ENCODE results near the gene MUC5AC. TPM values are rescaled to one million over a fixed set of nuclear protein-coding genes. Genes with fewer than 3 reads are reported as not detected.

The MUC5AC gene
- polyA plus RNA-seq, 1 donor from 2014 or later: not detected

DNA sequence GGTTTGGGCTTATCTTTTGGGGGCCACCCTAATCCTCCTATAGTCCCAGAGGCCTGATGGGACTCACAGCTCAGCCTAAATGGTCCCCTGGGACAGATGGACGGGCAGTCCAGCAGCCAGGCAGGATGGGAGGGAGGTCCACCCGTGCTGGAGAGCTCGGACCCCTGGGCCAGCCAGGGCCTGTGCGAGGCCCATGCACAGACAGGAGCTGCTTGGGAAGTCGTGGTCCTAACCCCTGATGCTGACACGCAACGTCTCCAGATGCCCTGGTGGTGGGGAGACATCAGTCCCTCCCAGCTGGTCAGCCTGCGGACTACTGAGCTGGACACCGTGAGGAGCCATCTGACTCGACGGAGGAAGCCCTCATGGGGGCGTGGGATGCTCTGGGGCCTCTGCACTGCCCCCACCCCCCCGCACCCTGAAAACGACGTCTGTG, 31.2 kb upstream of the MUC5AC start:
- Histone ChIP-seq H3K4me3 (ENCODE audit: low read length) (no peak overlapping the region), H3K27ac (ENCODE audit: low read length) (no peak overlapping the region), H4K20me1 (ENCODE audit: insufficient read depth) (no peaks in the 10 kb centered on the region), H3K9me3 (ENCODE audit: low read length) (no peaks in the 10 kb centered on the region), H3K9ac (ENCODE audit: low read length) (no peak overlapping the region), H3F3A (ENCODE audit: insufficient read depth, low read length, poor library complexity, severe bottlenecking) (no peaks in the 10 kb centered on the region), H3K36me3 (ENCODE audit: insufficient read depth, low read length) (no peaks in the 10 kb centered on the region), H3K79me2 (replicated peaks; ENCODE audit: insufficient read depth, low read length) (no peaks in the 10 kb centered on the region), H2AFZ (ENCODE audit: low read depth, low read length) (no peak overlapping the region), H3K27me3 (ENCODE audit: insufficient read depth, low read depth, low read length) (no peaks in the 10 kb centered on the region), H3K9me2 (ENCODE audit: insufficient read depth, low read length) (no peaks in the 10 kb centered on the region), H3K4me2 (ENCODE audit: low read length) (no peak overlapping the region)
- TF ChIP-seq RAD21 (conservative IDR thresholded peaks at IDR 0.05) (no peak), SMC3 (conservative IDR thresholded peaks at IDR 0.05; ENCODE audit: poor library complexity) (no peak), EZH2 (IDR thresholded peaks at IDR 0.05; ENCODE audit: borderline replicate concordance, insufficient read depth, low read length, poor library complexity, severe bottlenecking) (no peak), POLR2AphosphoS5 (IDR thresholded peaks at IDR 0.05) (no peak), EP300 (conservative IDR thresholded peaks at IDR 0.05; ENCODE audit: poor library complexity, severe bottlenecking) (no peak), MXI1 (conservative IDR thresholded peaks at IDR 0.05; ENCODE audit: poor library complexity, severe bottlenecking) (no peak)
- TF ChIP-seq, protein P1, sequence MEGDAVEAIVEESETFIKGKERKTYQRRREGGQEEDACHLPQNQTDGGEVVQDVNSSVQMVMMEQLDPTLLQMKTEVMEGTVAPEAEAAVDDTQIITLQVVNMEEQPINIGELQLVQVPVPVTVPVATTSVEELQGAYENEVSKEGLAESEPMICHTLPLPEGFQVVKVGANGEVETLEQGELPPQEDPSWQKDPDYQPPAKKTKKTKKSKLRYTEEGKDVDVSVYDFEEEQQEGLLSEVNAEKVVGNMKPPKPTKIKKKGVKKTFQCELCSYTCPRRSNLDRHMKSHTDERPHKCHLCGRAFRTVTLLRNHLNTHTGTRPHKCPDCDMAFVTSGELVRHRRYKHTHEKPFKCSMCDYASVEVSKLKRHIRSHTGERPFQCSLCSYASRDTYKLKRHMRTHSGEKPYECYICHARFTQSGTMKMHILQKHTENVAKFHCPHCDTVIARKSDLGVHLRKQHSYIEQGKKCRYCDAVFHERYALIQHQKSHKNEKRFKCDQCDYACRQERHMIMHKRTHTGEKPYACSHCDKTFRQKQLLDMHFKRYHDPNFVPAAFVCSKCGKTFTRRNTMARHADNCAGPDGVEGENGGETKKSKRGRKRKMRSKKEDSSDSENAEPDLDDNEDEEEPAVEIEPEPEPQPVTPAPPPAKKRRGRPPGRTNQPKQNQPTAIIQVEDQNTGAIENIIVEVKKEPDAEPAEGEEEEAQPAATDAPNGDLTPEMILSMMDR (IDR thresholded peaks at IDR 0.05; ENCODE audit: poor library complexity, severe bottlenecking): no peak
- TF ChIP-seq, protein P2, sequence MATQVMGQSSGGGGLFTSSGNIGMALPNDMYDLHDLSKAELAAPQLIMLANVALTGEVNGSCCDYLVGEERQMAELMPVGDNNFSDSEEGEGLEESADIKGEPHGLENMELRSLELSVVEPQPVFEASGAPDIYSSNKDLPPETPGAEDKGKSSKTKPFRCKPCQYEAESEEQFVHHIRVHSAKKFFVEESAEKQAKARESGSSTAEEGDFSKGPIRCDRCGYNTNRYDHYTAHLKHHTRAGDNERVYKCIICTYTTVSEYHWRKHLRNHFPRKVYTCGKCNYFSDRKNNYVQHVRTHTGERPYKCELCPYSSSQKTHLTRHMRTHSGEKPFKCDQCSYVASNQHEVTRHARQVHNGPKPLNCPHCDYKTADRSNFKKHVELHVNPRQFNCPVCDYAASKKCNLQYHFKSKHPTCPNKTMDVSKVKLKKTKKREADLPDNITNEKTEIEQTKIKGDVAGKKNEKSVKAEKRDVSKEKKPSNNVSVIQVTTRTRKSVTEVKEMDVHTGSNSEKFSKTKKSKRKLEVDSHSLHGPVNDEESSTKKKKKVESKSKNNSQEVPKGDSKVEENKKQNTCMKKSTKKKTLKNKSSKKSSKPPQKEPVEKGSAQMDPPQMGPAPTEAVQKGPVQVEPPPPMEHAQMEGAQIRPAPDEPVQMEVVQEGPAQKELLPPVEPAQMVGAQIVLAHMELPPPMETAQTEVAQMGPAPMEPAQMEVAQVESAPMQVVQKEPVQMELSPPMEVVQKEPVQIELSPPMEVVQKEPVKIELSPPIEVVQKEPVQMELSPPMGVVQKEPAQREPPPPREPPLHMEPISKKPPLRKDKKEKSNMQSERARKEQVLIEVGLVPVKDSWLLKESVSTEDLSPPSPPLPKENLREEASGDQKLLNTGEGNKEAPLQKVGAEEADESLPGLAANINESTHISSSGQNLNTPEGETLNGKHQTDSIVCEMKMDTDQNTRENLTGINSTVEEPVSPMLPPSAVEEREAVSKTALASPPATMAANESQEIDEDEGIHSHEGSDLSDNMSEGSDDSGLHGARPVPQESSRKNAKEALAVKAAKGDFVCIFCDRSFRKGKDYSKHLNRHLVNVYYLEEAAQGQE (IDR thresholded peaks at IDR 0.05; ENCODE audit: borderline replicate concordance): no peak

DNA sequence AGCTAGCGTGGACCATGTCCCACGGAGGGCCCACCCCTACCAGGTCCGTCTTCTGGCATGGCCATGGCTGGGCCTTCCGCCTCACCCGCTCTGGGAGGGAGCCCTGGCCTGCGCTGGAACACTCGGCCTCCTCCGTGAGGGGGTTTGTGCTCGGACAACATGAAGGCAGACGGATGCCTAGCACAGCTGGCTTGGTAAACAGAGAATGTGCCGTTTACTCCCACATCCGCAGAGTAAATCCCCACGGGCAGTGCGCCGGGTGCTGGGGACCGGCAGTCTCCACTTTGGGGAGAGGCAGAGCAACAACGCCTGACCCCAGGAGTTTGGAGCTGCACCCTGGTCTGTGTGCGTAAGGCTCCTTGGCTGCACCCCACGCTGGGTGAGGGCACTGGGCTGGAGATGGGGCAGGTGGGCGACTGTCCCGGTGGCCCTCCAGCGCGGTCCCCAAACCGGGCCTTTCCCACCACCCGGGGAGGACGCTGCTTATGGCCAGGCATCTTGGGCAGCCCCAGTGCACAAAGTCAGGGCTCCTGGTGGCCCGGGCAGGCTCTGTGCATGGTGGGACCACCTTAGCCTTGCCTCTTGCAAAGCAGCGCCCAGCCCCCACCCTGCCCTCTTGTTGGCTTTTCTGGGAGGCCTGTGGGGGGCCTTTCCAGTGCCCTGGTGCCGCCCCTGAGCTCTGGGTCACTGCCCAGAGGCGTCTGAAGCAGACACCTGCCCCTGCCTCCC, 30.7 kb upstream of the MUC5AC start:
- no peak overlapping the region for H3K4me3 ChIP-seq (ENCODE audit: low read length)
- no peaks in the 10 kb centered on the region for H3K9me3 ChIP-seq (ENCODE audit: low read length)
- H3K27me3 ChIP-seq (ENCODE audit: insufficient read depth, low read depth, low read length): no peaks in the 10 kb centered on the region
- no peak overlapping the region for H3K4me2 ChIP-seq (ENCODE audit: low read length)
- no peaks in the 10 kb centered on the region for H4K20me1 ChIP-seq (ENCODE audit: insufficient read depth)
- TF ChIP-seq TAF1 (IDR thresholded peaks at IDR 0.05; ENCODE audit: low read depth): no peak
- TF ChIP-seq SMC3 (conservative IDR thresholded peaks at IDR 0.05; ENCODE audit: poor library complexity): no peak
- no peaks in the 10 kb centered on the region for H3K9me2 ChIP-seq (ENCODE audit: insufficient read depth, low read length)
- no peak overlapping the region for H2AFZ ChIP-seq (ENCODE audit: low read depth, low read length)
- H3F3A ChIP-seq (ENCODE audit: insufficient read depth, low read length, poor library complexity, severe bottlenecking): no peaks in the 10 kb centered on the region
- no peaks in the 10 kb centered on the region for H3K79me2 ChIP-seq (replicated peaks; ENCODE audit: insufficient read depth, low read length)
- no peaks in the 10 kb centered on the region for H3K36me3 ChIP-seq (ENCODE audit: insufficient read depth, low read length)
- no peak overlapping the region for H3K9ac ChIP-seq (ENCODE audit: low read length)
- H3K27ac ChIP-seq (ENCODE audit: low read length): no peak overlapping the region
